T-cell (primary cell): ENCODE data around the gene PIGL. TPM values are rescaled to one million over a fixed set of nuclear protein-coding genes. Genes with fewer than 3 reads are reported as not detected.

Experiments used
- ATAC-seq, 4 experiments: fragments of 200-7000 bp in 3 of 4; fragments of 150-1000 bp in 1 of 4; cut with Tn5 transposase; replicated peaks in 1 of 4; 1 replicate in 3 of 4; 2 replicates in 1 of 4; pipeline ENCODE4 v1.10.0; 2021; ENCODE audit warnings: moderate library complexity in 3 of 4, mild to moderate bottlenecking in 2 of 4, moderate number of reproducible peaks in 1 of 4
- CTCF ChIA-PET, 2 donors: fragments of 300-600 bp; sonication (Branson Sonifier 250); formaldehyde crosslinking; loops; one replicate each; lab custom pipeline; 2022; ENCODE audit warnings: antibody characterized with exemption in 2 of 2; lab: Charles Lee
- POLR2A ChIA-PET, 2 donors: fragments of 300-600 bp; sonication (Branson Sonifier 250); formaldehyde crosslinking; loops; one replicate each; lab custom pipeline; 2022; ENCODE audit warnings: antibody characterized with exemption in 2 of 2; lab: Charles Lee
- DNase-seq, 35 experiments: peaks; one replicate each; pipeline versions ENCODE4 v3.0.0 to v3.0.0-alpha.2; 2013 to 2023
- H3K27ac ChIP-seq: one replicate; pipeline ENCODE4 v1.5.1; 2013; ENCODE audit warnings: low read length
- H3K27me3 ChIP-seq, 2 experiments: replicated peaks in 1 of 2; 1 replicate in 1 of 2; 2 replicates in 1 of 2; pipeline versions ENCODE4 v1.6.1 to v1.7.0; 2013; ENCODE audit warnings: low read length in 1 of 2, mixed read lengths in 1 of 2; ENCODE audit not compliant: control insufficient read depth in 2 of 2, insufficient read depth in 2 of 2; ENCODE audit errors: extremely low read depth in 1 of 2
- H3K36me3 ChIP-seq, 2 donors: 1 replicate in 1 of 2; 2 replicates in 1 of 2; pipeline versions ENCODE4 v1.6.1 to v1.7.0; 2013; ENCODE audit warnings: low read length in 1 of 2; ENCODE audit not compliant: control insufficient read depth in 2 of 2, insufficient read depth in 1 of 2; ENCODE audit errors: extremely low read depth in 1 of 2
- H3K4me1 ChIP-seq, 2 experiments: 1 replicate in 1 of 2; 2 replicates in 1 of 2; pipeline versions ENCODE4 v1.6.1 to v1.7.0; 2013; ENCODE audit warnings: low read length in 2 of 2, mixed read lengths in 1 of 2; ENCODE audit not compliant: insufficient read depth in 2 of 2, control insufficient read depth in 1 of 2; ENCODE audit errors: extremely low read depth in 1 of 2
- H3K4me3 ChIP-seq, 2 donors: 1 replicate in 1 of 2; 2 replicates in 1 of 2; pipeline versions ENCODE4 v1.5.1 to v1.7.0; 2013; ENCODE audit warnings: mild to moderate bottlenecking in 2 of 2, low read length in 1 of 2, moderate library complexity in 1 of 2; ENCODE audit not compliant: control insufficient read depth in 1 of 2; ENCODE audit errors: extremely low read depth in 1 of 2
- H3K9me3 ChIP-seq: 2 replicates; pipeline ENCODE4 v1.7.0; 2013
- H3K27ac Mint-ChIP-seq, 2 donors: one replicate each; pipeline ENCODE4 v1.8.0; 2020 to 2021; ENCODE audit warnings: mild to moderate bottlenecking in 2 of 2, mixed read lengths in 2 of 2
- H3K27me3 Mint-ChIP-seq, 2 donors: one replicate each; pipeline ENCODE4 v1.8.0; 2021 to 2022; ENCODE audit warnings: mixed read lengths in 2 of 2
- H3K36me3 Mint-ChIP-seq: one replicate; pipeline ENCODE4 v1.8.0; 2021; ENCODE audit warnings: mixed read lengths
- H3K4me1 Mint-ChIP-seq, 3 donors: one replicate each; pipeline ENCODE4 v1.8.0; 2020 to 2022; ENCODE audit warnings: mixed read lengths in 3 of 3, mild to moderate bottlenecking in 1 of 3
- H3K4me3 Mint-ChIP-seq, 3 donors: one replicate each; pipeline ENCODE4 v1.8.0; 2020 to 2022; ENCODE audit warnings: mild to moderate bottlenecking in 3 of 3, mixed read lengths in 3 of 3, moderate library complexity in 3 of 3
- H3K9me3 Mint-ChIP-seq, 3 donors: one replicate each; pipeline ENCODE4 v1.8.0; 2020 to 2022; ENCODE audit warnings: mixed read lengths in 3 of 3
- WGBS: methylation state at CpG from one replicate; pipeline ENCODE4 v1.1.5; 2013; ENCODE audit warnings: missing lambda C conversion rate; ENCODE audit not compliant: insufficient coverage; 5-methylcytosine and 5-hydroxymethylcytosine counted together
- total RNA-seq, 35 experiments: library from RNA in 6 of 35; stranded (reverse) in 6 of 35; fragments of 120-200 nt in 1 of 35; gene quantifications; one replicate each; pipeline versions ENCODE4 v1.2.1 to v1.2.4 and lab custom pipeline; 2013 to 2026

Gene PIGL
- total RNA-seq (10 to 100 TPM; 53.9 to 90.2 (median 82.7) TPM), total RNA-seq (lab: John Stamatoyannopoulos, UW) (17.9 to 46.0 (median 26.8) reads per million in 29 experiments)
- total RNA-seq (2013), result 47.6 TPM

DNA sequence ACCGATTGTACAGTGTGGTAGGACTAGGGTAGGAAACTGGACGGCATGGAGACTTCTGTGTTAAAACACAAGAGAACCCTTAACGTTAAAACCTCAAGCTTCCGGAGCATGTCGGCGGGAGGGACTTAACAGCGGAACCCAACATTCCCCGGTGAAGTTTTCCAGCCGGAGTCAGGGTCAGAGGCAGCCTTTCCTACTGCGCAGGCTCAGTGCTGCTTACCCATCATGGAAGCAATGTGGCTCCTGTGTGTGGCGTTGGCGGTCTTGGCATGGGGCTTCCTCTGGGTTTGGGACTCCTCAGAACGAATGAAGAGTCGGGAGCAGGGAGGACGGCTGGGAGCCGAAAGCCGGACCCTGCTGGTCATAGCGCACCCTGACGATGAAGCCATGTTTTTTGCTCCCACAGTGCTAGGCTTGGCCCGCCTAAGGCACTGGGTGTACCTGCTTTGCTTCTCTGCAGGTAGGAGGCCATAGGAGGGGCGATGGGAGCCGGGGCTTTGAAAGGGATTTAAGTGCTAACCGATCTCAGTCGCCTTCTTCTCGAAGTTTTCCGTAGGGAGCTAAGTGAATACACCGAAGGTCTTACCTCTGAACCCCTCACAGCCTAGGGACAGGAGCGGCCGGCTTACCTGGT lies at the start of gene PIGL:
PIGL (plus strand) TSS at position 209 of the 634 bp plus-strand sequence; CDS start at position 226, 17 bp downstream.
- Mint-ChIP-seq H3K9me3 (no peaks in the 10 kb centered on the region), H3K27ac (peak within 1 kb of the TSS; percentile 94 to 97), H3K27me3 (no peaks in the 10 kb centered on the region), H3K4me1 (peaks cover 42 to 51% (median 50%) of the 10 kb centered on the region in 3 donors), H3K4me3 (peak within 1 kb of the TSS; percentile 88 to 97 (median 89)), H3K36me3 (no peaks in the 10 kb centered on the region)
- CTCF ChIA-PET, result interaction anchor here in 1 of 2 donors (0.6 kb wide), 1 partner anchor 54 kb away, joined by 4 read pairs; no protein-coding TSS in a partner anchor
- WGBS, result under 1% methylated on average over 17 of the region's 29 CpGs
- POLR2A ChIA-PET, result interaction anchor here (0.5 to 0.6 kb wide), 2 partner anchors 164 to 235 kb away, joined by 4 to 7 read pairs; partner anchors contain the start of gene UBB (in 1 of the 2)
- peak; percentile 55 to 58 (median 56) for ATAC-seq
- Histone ChIP-seq H3K9me3 (no peaks in the 10 kb centered on the region), H3K27ac (peak within 1 kb of the TSS; percentile 70), H3K4me3 (peak within 1 kb of the TSS; percentile 73 to 82), H3K36me3 (peaks cover 0 to under 1% of the 10 kb centered on the region in 2 donors), H3K4me1 (peaks cover 28 to 30% of the 10 kb centered on the region in 2 experiments), H3K27me3 (no peaks in the 10 kb centered on the region)
- DNase-seq, result peak; percentile 52 to 92 (median 63)

GRCh38 chr17:16171613-16172012 lies 45.4 kb upstream of the PIGL start:
- ChIA-PET CTCF (no interaction called here), POLR2A (no interaction called here)
- H3K27ac Mint-ChIP-seq, result no peak overlapping the region
- DNase-seq (no peak), ATAC-seq (no peak)
- Histone ChIP-seq H3K36me3 (peaks cover 0 to 16% of the 10 kb centered on the region in 2 donors), H3K4me3 (no peak overlapping the region), H3K9me3 (no peaks in the 10 kb centered on the region), H3K27ac (no peak overlapping the region), H3K4me1 (no peaks in the 10 kb centered on the region), H3K27me3 (no peaks in the 10 kb centered on the region)
- no peak overlapping the region for H3K4me3 Mint-ChIP-seq
- H3K4me1 Mint-ChIP-seq, result peaks cover 11 to 23% (median 15%) of the 10 kb centered on the region in 3 donors
- H3K9me3 Mint-ChIP-seq, result no peaks in the 10 kb centered on the region
- 94% methylated on average over 2 of the region's 7 CpGs for WGBS
- H3K36me3 Mint-ChIP-seq, result peaks cover 36% of the 10 kb centered on the region
- no peaks in the 10 kb centered on the region for H3K27me3 Mint-ChIP-seq

- POLR2A ChIA-PET, result interaction anchor here in 1 of 2 donors (0.5 to 0.8 kb wide), 2 partner anchors 43 to 858 kb away, joined by 7 to 9 read pairs; no protein-coding TSS in a partner anchor
- CTCF ChIA-PET, result interaction anchor here in 1 of 2 donors (1.1 kb wide), 1 partner anchor 11 kb away, joined by 10 read pairs; no protein-coding TSS in a partner anchor
- Histone ChIP-seq H3K4me1 (peaks cover 0 to 3% of the 10 kb centered on the region in 2 experiments), H3K27me3 (no peaks in the 10 kb centered on the region), H3K4me3 (no peak overlapping the region), H3K9me3 (no peaks in the 10 kb centered on the region), H3K36me3 (peaks cover 0 to 5% of the 10 kb centered on the region in 2 donors), H3K27ac (no peak overlapping the region)
- no peak overlapping the region for H3K4me3 Mint-ChIP-seq
- H3K27me3 Mint-ChIP-seq, result no peaks in the 10 kb centered on the region
- no CpG with 5 or more reads among the region's 5 CpGs for WGBS
- H3K9me3 Mint-ChIP-seq, result no peaks in the 10 kb centered on the region
- H3K36me3 Mint-ChIP-seq, result peaks cover 33% of the 10 kb centered on the region
- H3K4me1 Mint-ChIP-seq, result peaks cover 33 to 47% (median 46%) of the 10 kb centered on the region in 3 donors
- no peak overlapping the region for H3K27ac Mint-ChIP-seq
- DNase-seq (no peak), ATAC-seq (no peak)
Observed at GRCh38 chr17:16178836-16179235, 38.2 kb upstream of the PIGL start.

DNA sequence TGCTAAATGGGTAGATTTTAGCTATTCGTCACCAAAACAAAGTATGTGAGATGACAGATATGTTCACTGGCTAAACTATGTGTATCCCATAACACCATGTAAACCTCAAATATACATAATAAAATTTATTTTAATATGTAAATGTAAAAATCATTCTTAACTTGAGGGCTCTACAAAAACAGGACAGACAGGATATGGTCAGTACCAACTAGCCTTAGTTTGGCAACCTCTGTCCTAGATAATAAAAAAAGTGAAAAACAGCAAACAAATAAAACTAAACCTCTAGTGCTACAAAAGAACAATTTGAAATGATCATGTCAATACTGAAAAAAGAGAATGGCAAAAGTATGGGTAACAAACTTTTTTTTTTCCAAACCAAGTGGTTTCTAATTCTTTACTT lies 35.4 kb upstream of the PIGL start:
- H3K36me3 ChIP-seq, result peaks cover 0 to 23% of the 10 kb centered on the region in 2 donors
- DNase-seq (no peak), ATAC-seq (no peak)
- Mint-ChIP-seq H3K27me3 (no peaks in the 10 kb centered on the region), H3K27ac (no peak overlapping the region), H3K4me3 (no peak overlapping the region), H3K4me1 (peaks cover 47 to 55% (median 54%) of the 10 kb centered on the region in 3 donors), H3K9me3 (no peaks in the 10 kb centered on the region), H3K36me3 (peaks cover 50% of the 10 kb centered on the region)
- no CpG with 5 or more reads among the region's 1 CpG for WGBS
- H3K4me3 ChIP-seq, result no peak overlapping the region
- H3K27ac ChIP-seq, result no peak overlapping the region
- no peaks in the 10 kb centered on the region for H3K27me3 ChIP-seq
- peaks cover 0 to 3% of the 10 kb centered on the region in 2 experiments for H3K4me1 ChIP-seq
- no peaks in the 10 kb centered on the region for H3K9me3 ChIP-seq
- CTCF ChIA-PET, result interaction anchor here in 1 of 2 donors (0.6 kb wide), 1 partner anchor 11 kb away, joined by 4 read pairs; no protein-coding TSS in a partner anchor
- POLR2A ChIA-PET, result interaction anchor here in 1 of 2 donors (0.5 kb wide), 1 partner anchor 49 kb away, joined by 4 read pairs; no protein-coding TSS in a partner anchor

DNA sequence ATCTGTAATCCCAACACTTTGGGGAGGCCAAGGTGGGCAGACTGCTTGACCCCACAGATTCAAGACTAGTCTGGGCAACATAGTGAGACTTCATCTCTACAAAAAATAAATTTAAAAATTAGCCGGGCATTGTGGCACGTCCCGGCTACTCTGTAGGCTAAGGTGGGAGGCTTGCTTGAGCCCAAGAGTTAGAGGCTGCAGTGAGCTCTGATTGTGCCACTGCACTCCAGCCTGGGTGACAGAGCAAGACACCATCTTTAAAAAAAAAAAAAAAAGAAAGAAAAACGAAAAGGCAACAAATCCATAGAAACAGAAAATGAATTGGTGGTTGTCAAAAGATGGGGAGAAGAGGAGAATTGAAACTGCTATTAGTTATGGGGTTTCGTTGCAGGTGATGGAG lies 29.4 kb upstream of the PIGL start:
- Histone ChIP-seq H3K27ac (no peak overlapping the region), H3K4me1 (no peaks in the 10 kb centered on the region), H3K9me3 (no peaks in the 10 kb centered on the region), H3K36me3 (peaks cover 0 to 47% of the 10 kb centered on the region in 2 donors), H3K4me3 (no peak overlapping the region), H3K27me3 (no peaks in the 10 kb centered on the region)
- Mint-ChIP-seq H3K27ac (no peak overlapping the region), H3K9me3 (no peaks in the 10 kb centered on the region), H3K4me3 (no peak overlapping the region), H3K4me1 (peaks cover 40 to 56% (median 43%) of the 10 kb centered on the region in 3 donors), H3K36me3 (peaks cover 44% of the 10 kb centered on the region), H3K27me3 (no peaks in the 10 kb centered on the region)
- no peak for ATAC-seq
- ChIA-PET CTCF (interaction anchor here in 1 of 2 donors (0.7 kb wide), 1 partner anchor 35 kb away, joined by 5 read pairs; no protein-coding TSS in a partner anchor), POLR2A (interaction anchor here in 1 of 2 donors (0.7 kb wide), 1 partner anchor 17 kb away, joined by 9 read pairs; no protein-coding TSS in a partner anchor)
- no CpG with 5 or more reads among the region's 5 CpGs for WGBS
- no peak for DNase-seq

DNA sequence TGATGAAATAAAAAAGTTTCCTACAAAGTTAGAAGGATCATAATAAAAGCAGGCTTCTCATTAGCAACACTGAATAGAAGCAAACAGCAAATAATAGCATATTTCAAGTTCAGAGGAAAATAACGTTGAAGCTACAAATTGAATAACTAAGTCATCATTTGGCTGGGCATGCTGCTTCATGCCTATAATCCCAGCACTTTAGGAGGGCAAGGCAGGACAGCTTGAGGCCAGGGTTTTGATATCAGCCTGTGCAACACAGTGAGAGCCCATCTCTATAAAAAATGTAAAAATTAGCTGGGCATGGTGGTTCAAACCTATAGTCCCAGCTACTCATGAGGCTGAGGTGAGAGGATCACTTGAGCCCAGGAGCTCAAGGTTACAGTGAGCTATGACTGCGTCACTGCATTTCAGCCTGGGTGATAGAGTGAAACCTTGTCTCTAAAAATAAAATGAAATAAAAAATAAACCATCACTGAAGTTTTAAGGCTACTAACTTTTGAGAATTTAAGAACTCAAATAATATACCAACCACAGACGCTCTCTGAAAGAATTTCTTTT lies 27.1 kb upstream of the PIGL start:
- Mint-ChIP-seq H3K4me1 (peaks cover 27 to 47% (median 35%) of the 10 kb centered on the region in 3 donors), H3K36me3 (peaks cover 46% of the 10 kb centered on the region), H3K9me3 (no peaks in the 10 kb centered on the region), H3K27ac (no peak overlapping the region), H3K27me3 (no peaks in the 10 kb centered on the region), H3K4me3 (no peak overlapping the region)
- H3K27me3 ChIP-seq, result no peaks in the 10 kb centered on the region
- H3K9me3 ChIP-seq, result no peaks in the 10 kb centered on the region
- no peak overlapping the region for H3K4me3 ChIP-seq
- POLR2A ChIA-PET, result no interaction called here
- no peak for DNase-seq
- H3K27ac ChIP-seq, result no peak overlapping the region
- no peaks in the 10 kb centered on the region for H3K4me1 ChIP-seq
- ATAC-seq, result no peak
- H3K36me3 ChIP-seq, result peaks cover 0 to 44% of the 10 kb centered on the region in 2 donors
- CTCF ChIA-PET, result interaction anchor here in 1 of 2 donors (0.6 to 1.2 kb wide), 2 partner anchors 12 to 20 kb away, joined by 5 to 10 read pairs; no protein-coding TSS in a partner anchor
- WGBS, result 80% methylated on average over 1 of the region's 3 CpGs
